ENCODE results near the gene HYAL2. TPM values are rescaled to one million over a fixed set of nuclear protein-coding genes. Genes with fewer than 3 reads are reported as not detected.
"Not testable (repeated sequence)": the region's sequence is repeated elsewhere in the genome, so short reads cannot be mapped to it uniquely, and the experiment has no call there.

HYAL2 gene
- total RNA-seq, 2 donors from 2014 or later, result 1.6 to 2.1 TPM

DNA sequence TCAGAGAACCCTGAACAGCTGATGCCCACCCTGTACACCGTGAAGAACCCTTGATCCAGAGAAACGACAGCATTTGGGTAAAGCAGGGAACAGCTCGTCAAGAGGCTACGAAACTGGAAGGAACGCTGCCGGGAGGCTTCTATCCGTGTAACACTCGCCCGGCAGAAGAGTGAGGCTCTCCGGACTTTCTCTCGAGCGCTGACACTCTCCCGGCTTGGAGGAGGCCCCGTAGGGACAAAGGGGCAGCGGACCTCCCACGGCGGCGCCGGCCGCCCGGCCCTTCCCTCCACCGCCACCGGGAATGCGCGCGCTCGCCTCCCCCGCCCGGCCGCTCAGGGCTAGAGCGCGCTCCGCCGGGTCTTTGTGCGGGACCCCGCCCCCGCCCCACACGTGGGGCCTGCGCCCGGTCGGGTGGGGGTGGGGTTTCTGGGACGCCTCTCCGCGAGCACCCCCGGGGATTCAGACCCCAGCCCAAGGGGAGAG, 1.7 kb downstream of the HYAL2 start:
- H3K4me3 Mint-ChIP-seq, result peak overlapping the region; percentile 89
- no peaks in the 10 kb centered on the region for H3K27me3 Mint-ChIP-seq
- no peaks in the 10 kb centered on the region for H3K9me3 ChIP-seq (ENCODE audit: control insufficient read depth, low read length, poor library complexity, severe bottlenecking)
- H3K4me1 Mint-ChIP-seq, result peaks cover 38% of the 10 kb centered on the region
- H3K27ac Mint-ChIP-seq, result peak overlapping the region; percentile 75
- DNase-seq, result peak in 2 of 3 donors; percentile 51 to 61
- peak; percentile 45 for ATAC-seq
- H3K36me3 Mint-ChIP-seq (ENCODE audit: low read depth), result no peaks in the 10 kb centered on the region

GRCh38 chr3:50319894-50320625, 2.5 kb downstream of the HYAL2 start:
- Mint-ChIP-seq H3K27me3 (no peaks in the 10 kb centered on the region), H3K27ac (peak overlapping the region; percentile 75), H3K4me1 (peaks cover 38% of the 10 kb centered on the region), H3K36me3 (ENCODE audit: low read depth) (no peaks in the 10 kb centered on the region), H3K4me3 (peak overlapping the region; percentile 89)
- ATAC-seq (no peak), DNase-seq (no peak)
- H3K9me3 ChIP-seq (ENCODE audit: control insufficient read depth, low read length, poor library complexity, severe bottlenecking), result no peaks in the 10 kb centered on the region

DNA sequence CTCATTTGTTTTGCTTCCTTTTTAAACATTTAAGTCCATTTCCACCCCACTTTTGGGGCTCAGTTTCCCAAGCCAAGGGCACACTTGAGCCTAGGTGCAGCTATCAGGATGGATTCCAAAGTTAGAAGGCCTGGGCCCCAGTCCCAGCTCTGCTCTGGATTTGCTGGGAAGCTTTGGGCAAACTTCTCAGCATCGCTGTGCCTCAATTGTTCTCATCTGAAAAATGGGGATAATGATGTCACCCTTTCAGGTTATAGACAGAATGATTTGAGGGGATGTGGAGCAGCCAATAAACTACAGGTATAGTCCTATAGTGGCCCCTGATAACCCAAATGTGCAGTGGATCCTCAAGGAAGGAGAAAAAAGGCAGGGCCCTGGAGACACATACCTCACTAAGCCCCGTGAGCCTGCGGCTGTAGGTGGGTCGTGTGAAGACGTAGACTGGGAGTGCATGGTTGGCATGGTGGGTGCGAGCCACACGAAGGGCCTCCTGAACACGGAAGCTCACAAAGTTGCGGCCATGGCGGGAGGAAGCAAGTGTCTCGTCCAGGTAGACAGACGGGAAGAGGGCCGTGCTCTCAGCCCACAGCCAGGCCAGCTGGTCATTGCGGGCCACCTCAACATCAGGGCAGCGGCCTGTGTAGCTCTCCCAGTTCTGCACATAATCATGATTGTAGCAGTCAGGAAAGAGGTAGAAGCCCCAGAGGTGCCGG, 3.2 kb downstream of the HYAL2 start:
- no peak for DNase-seq
- no peak for ATAC-seq
- peaks cover 33% of the 10 kb centered on the region for H3K4me1 Mint-ChIP-seq
- H3K36me3 Mint-ChIP-seq (ENCODE audit: low read depth), result no peaks in the 10 kb centered on the region
- H3K27ac Mint-ChIP-seq, result no peak overlapping the region
- no peaks in the 10 kb centered on the region for H3K9me3 ChIP-seq (ENCODE audit: control insufficient read depth, low read length, poor library complexity, severe bottlenecking)
- H3K4me3 Mint-ChIP-seq, result no peak overlapping the region
- H3K27me3 Mint-ChIP-seq, result no peaks in the 10 kb centered on the region

DNA sequence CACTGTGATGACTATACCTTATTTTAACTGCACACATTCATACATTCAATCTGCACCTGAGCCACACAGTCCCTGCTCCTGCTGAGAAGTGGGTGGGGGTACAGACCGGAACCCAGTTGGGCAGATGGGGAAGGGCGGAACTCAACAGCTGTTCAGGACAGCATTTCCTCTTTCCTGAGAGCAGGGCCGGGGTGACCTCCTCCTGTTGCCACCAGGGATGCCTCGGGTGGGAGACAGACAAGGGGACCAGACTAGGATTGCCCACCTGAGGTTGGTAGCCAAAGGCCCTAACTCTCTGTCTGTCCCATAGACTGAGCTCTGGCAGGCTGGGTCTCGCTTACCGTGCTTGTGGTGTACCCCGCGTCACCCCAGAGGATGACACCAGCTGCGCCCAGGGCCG, 3.9 kb downstream of the HYAL2 start:
- no peaks in the 10 kb centered on the region for H3K9me3 ChIP-seq (ENCODE audit: control insufficient read depth, low read length, poor library complexity, severe bottlenecking)
- no peak overlapping the region for H3K27ac Mint-ChIP-seq
- no peaks in the 10 kb centered on the region for H3K36me3 Mint-ChIP-seq (ENCODE audit: low read depth)
- no peaks in the 10 kb centered on the region for H3K27me3 Mint-ChIP-seq
- H3K4me3 Mint-ChIP-seq, result no peak overlapping the region
- no peak for DNase-seq
- no peak for ATAC-seq
- peaks cover 33% of the 10 kb centered on the region for H3K4me1 Mint-ChIP-seq

DNA sequence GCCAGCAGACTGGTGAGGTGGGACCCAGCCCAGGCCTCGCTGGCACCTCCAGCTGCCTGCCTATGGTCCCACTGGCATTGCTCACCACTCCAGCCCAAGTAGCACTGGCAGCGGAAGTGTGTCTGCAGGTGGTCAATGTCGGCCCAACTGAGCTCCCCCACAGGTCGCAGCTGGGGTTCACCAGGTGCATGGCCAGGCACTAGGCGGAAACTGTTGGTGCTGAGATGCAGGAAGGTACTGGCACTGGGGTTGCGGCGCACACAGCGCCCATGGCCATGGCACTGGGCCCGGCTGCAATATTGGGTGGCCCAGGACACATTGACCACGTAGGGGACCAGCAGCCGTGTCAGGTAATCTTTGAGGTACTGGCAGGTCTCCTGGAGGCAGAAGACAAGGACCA, 4.4 kb downstream of the HYAL2 start:
- no peak for DNase-seq
- no peak overlapping the region for H3K27ac Mint-ChIP-seq
- H3K4me1 Mint-ChIP-seq, result peaks cover 33% of the 10 kb centered on the region
- no peaks in the 10 kb centered on the region for H3K36me3 Mint-ChIP-seq (ENCODE audit: low read depth)
- no peaks in the 10 kb centered on the region for H3K27me3 Mint-ChIP-seq
- no peaks in the 10 kb centered on the region for H3K9me3 ChIP-seq (ENCODE audit: control insufficient read depth, low read length, poor library complexity, severe bottlenecking)
- H3K4me3 Mint-ChIP-seq, result no peak overlapping the region
- no peak for ATAC-seq

DNA sequence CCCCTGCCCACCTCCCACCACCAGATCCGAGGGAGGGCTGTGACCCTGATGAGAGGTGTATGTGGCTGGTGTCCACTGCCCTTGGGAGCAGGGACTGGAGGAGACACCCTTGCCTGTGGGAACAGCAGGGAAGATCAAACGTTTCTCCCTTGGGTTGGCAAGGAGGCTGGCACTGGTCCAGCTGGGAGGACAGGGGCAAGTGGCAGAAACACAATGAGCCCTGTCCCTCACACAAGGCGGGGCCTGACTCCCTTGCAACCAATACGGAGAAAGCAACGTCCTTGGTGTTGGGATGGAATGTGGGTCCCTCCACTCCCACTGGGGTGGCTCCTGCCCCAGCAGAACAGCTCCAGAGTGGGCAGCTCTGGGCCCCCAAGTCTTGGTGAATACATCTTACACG, 5.2 kb downstream of the HYAL2 start:
- DNase-seq, result no peak
- Mint-ChIP-seq H3K4me1 (peaks cover 32% of the 10 kb centered on the region), H3K4me3 (no peak overlapping the region)

DNA sequence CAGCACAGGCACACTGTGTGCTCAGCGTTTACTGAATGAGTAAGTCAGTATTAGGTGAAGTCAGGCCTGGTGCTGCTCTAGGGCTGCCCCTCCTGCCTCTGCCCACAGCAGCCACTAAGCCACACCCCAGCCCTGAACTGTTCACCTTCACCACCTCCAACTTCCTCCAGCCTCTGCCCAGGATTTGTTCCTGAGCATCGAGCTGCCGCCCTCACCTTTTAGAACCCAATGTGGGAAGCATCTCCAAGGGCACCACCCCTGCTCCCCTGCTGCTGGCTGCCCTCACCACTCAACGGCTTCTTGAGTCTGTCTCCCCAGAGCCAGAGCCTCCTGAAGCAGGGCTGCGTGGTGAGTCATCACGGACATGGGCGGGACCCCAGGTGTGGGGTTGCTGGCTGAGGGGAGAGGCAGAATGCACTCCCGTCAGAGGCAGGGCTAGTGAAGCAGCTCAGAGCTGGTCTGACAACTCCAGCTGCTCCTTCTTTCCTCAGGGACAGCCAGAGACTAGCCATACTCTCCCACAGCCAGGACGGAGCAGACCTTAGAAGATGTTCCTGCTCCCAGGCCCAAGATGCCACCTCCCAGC, 5.8 kb downstream of the HYAL2 start:
- H3K27me3 Mint-ChIP-seq, result no peaks in the 10 kb centered on the region

More for the DNA sequence above, 5.2 kb downstream of the HYAL2 start:
- H3K9me3 ChIP-seq (ENCODE audit: control insufficient read depth, low read length, poor library complexity, severe bottlenecking), result no peaks in the 10 kb centered on the region
- Mint-ChIP-seq H3K27me3 (no peaks in the 10 kb centered on the region), H3K27ac (peak overlapping the region; percentile 99), H3K36me3 (ENCODE audit: low read depth) (no peaks in the 10 kb centered on the region)
- ATAC-seq, result no peak

GRCh38 chr3:50314816-50315215, 7.7 kb downstream of the HYAL2 start:
- DNase-seq (no peak), ATAC-seq (no peak)
- no peaks in the 10 kb centered on the region for H3K27me3 Mint-ChIP-seq
- H3K4me3 Mint-ChIP-seq, result no peak overlapping the region
- H3K36me3 Mint-ChIP-seq (ENCODE audit: low read depth), result no peaks in the 10 kb centered on the region
- no peaks in the 10 kb centered on the region for H3K9me3 ChIP-seq (ENCODE audit: control insufficient read depth, low read length, poor library complexity, severe bottlenecking)
- H3K27ac Mint-ChIP-seq, result no peak overlapping the region
- peaks cover 22% of the 10 kb centered on the region for H3K4me1 Mint-ChIP-seq

More for the DNA sequence above, 5.8 kb downstream of the HYAL2 start:
- no peaks in the 10 kb centered on the region for H3K9me3 ChIP-seq (ENCODE audit: control insufficient read depth, low read length, poor library complexity, severe bottlenecking)
- ATAC-seq (peak; percentile 78), DNase-seq (peak; percentile 54 to 71 (median 63))
- Mint-ChIP-seq H3K27ac (peak overlapping the region; percentile 99), H3K36me3 (ENCODE audit: low read depth) (no peaks in the 10 kb centered on the region), H3K4me1 (peaks cover 32% of the 10 kb centered on the region), H3K4me3 (peak overlapping the region; percentile 93)

DNA sequence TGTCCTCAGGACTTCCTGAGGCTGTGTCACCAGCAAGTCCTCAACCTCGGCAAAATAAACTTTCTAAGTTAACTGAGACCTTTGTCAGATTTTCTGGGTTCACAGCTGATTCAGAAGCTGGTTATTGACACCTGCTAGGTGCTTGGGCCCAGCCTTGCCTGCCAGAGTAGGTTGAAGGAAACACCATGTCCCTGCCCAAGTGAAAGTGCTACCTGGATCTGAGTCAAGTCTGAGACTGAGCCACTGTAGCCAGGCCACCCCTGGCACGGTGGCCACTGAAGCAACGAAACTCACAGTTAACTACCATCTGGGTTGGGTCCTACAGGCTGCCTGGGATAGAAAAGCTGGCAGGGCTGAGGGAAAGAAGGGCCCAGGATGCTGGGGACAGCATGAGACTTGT, 8.2 kb downstream of the HYAL2 start:
- H3K36me3 Mint-ChIP-seq (ENCODE audit: low read depth), result no peaks in the 10 kb centered on the region
- ATAC-seq, result no peak

DNA sequence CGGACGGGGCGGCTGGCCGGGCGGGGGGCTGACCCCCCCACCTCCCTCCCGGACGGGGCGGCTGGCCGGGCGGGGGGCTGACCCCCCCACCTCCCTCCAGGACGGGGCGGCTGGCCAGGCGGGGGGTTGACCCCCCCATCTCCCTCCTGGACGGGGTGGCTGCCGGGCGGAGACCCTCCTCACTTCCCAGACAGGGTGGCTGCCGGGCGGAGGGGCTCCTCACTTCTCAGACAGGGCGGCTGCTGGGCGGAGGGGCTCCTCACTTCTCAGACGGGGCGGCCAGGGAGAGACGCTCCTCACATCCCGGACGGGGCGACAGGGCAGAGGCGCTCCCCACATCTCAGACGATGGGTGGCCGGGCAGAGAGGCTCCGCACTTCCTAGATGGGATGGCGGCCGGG, 10.5 kb downstream of the HYAL2 start:
- DNase-seq, result not testable (repeated sequence)

More for the DNA sequence above, 8.2 kb downstream of the HYAL2 start:
- DNase-seq, result no peak
- Mint-ChIP-seq H3K4me1 (peaks cover 19% of the 10 kb centered on the region), H3K4me3 (no peak overlapping the region), H3K27ac (no peak overlapping the region), H3K27me3 (no peaks in the 10 kb centered on the region)
- H3K9me3 ChIP-seq (ENCODE audit: control insufficient read depth, low read length, poor library complexity, severe bottlenecking), result no peaks in the 10 kb centered on the region

DNA sequence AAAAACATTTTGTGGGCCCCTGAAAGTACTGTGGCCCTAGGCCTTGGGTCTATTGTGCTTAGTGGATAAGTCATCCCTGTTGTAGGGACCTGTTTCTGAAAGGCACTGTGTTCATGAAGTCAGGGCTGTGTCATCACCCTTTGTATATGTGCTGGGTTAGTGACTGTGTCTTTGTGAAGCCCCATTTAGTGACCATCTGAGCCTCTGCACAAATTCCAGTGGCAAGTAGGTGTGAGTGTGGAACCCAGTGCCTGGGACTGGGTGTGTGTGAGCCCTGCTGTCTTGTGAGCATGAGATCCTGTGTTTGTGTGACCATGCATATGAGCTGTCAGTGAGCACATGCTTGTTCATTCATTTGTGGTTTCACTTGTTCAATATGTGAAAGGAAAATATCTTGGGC, 17.9 kb downstream of the HYAL2 start:
- no peak for DNase-seq
- Mint-ChIP-seq H3K4me3 (no peak overlapping the region), H3K4me1 (peaks cover 11% of the 10 kb centered on the region), H3K36me3 (ENCODE audit: low read depth) (no peaks in the 10 kb centered on the region), H3K27me3 (no peaks in the 10 kb centered on the region), H3K27ac (no peak overlapping the region)
- no peak for ATAC-seq
- H3K9me3 ChIP-seq (ENCODE audit: control insufficient read depth, low read length, poor library complexity, severe bottlenecking), result no peaks in the 10 kb centered on the region

More for the DNA sequence above, 10.5 kb downstream of the HYAL2 start:
- not testable (repeated sequence) for H3K36me3 Mint-ChIP-seq (ENCODE audit: low read depth); H3K27me3 Mint-ChIP-seq; H3K9me3 ChIP-seq (ENCODE audit: control insufficient read depth, low read length, poor library complexity, severe bottlenecking); ATAC-seq; H3K4me3 Mint-ChIP-seq; H3K27ac Mint-ChIP-seq
- peaks cover 13% of the 10 kb centered on the region for H3K4me1 Mint-ChIP-seq

DNA sequence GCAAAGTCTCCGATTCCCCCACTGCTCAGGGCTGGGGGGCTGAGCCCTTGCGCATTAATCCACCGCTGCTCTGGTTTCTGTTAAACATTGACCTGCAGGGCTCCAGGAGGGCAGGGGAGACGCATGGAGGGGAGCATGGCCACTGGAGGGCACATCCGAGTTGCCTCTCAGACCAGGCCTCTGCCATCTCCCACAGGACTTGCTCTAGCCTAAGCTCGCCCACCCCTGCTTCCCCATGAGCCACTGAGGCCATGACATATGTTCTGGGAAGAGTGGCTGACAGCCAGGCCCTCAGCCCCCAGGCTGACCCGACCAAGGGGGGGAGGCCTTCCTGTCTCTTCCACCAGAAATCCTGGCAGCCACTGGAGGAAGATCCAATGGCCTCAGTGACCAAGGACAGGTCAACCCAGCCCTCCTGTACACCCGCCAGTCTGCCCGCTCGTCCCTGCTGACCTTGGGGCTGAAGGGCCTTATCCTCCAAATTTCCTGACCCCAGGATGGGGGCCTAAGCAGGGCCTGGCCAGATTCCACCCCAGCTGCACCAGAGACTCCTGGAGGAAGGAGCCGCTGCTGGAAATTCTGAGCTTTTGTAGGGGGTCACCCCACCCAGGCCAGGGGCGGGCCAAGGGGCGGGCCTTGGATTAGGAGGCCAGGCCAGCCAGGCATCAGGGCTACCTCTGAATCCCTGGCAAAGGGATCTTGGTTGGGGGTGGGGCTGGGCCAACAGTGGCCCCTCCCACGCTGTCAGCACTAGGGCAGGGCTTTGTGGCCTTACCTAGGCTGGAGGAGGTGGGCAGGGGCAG, 19.3 kb downstream of the HYAL2 start, which contains the start of gene HYAL1:
TSS of gene HYAL1 (minus strand) at position 562 of the 803 bp plus-strand sequence. CDS start 618 bp downstream, outside the sequence.
- H3K36me3 Mint-ChIP-seq (ENCODE audit: low read depth), result no peaks in the 10 kb centered on the region
- ATAC-seq (no peak), DNase-seq (peak in 1 of 3 donors; percentile 4)
- H3K9me3 ChIP-seq (ENCODE audit: control insufficient read depth, low read length, poor library complexity, severe bottlenecking), result no peaks in the 10 kb centered on the region
- peaks cover 19% of the 10 kb centered on the region for H3K4me1 Mint-ChIP-seq
- no peaks in the 10 kb centered on the region for H3K27me3 Mint-ChIP-seq
- no peak within 1 kb of the TSS for H3K4me3 Mint-ChIP-seq
- H3K27ac Mint-ChIP-seq, result peak within 1 kb of the TSS; percentile 41
